IMR-90 (cell line): ENCODE measurements around the gene SLC9A9.

Source experiments
- CEBPB ChIP-seq: IDR thresholded peaks from 2 replicates; pipeline ENCODE4 v1.6.1; 2012; ENCODE audit warnings: low read depth, low read length, improper control_type of control experiment
- ELK1 ChIP-seq: fragments of 150-350 bp; IDR thresholded peaks from 2 replicates; pipeline ENCODE4 v1.6.1; 2016; ENCODE audit warnings: low read depth, mild to moderate bottlenecking, low read length, moderate library complexity, borderline replicate concordance
- MAFK ChIP-seq: IDR thresholded peaks from 2 replicates; pipeline ENCODE4 v1.6.1; 2012; ENCODE audit warnings: low read depth, low read length, improper control_type of control experiment
- MAZ ChIP-seq: IDR thresholded peaks from 2 replicates; pipeline ENCODE4 v1.6.1; 2012; ENCODE audit warnings: low read depth, mild to moderate bottlenecking, low read length, improper control_type of control experiment, moderate library complexity, borderline replicate concordance
- MXI1 ChIP-seq: IDR thresholded peaks from 2 replicates; pipeline ENCODE4 v1.6.1; 2012; ENCODE audit warnings: low read depth, mild to moderate bottlenecking, low read length, moderate library complexity, borderline replicate concordance
- POLR2A ChIP-seq: IDR thresholded peaks from 2 replicates; pipeline ENCODE4 v1.6.1; 2012; ENCODE audit warnings: mild to moderate bottlenecking, low read depth, low read length
- RCOR1 ChIP-seq: IDR thresholded peaks from 2 replicates; pipeline ENCODE4 v1.6.1; 2012; ENCODE audit warnings: mild to moderate bottlenecking, low read length, improper control_type of control experiment; ENCODE audit not compliant: insufficient replicate concordance
- RFX5 ChIP-seq: IDR thresholded peaks from 2 replicates; pipeline ENCODE4 v1.8.0; 2012; ENCODE audit warnings: low read depth, mild to moderate bottlenecking, low read length, moderate library complexity
- TF ChIP-seq, protein P1 (sequence below): conservative IDR thresholded peaks from 2 replicates; pipeline ENCODE4 v1.5.1; 2012; ENCODE audit warnings: mild to moderate bottlenecking, low read depth, low read length, improper control_type of control experiment
- TF ChIP-seq, protein P2 (sequence below): fragments of 150-350 bp; IDR thresholded peaks from 2 replicates; pipeline ENCODE4 v1.6.1; 2017; ENCODE audit warnings: mild to moderate bottlenecking, antibody characterized with exemption, low read length, low read depth

- TF ChIP-seq, protein P1, sequence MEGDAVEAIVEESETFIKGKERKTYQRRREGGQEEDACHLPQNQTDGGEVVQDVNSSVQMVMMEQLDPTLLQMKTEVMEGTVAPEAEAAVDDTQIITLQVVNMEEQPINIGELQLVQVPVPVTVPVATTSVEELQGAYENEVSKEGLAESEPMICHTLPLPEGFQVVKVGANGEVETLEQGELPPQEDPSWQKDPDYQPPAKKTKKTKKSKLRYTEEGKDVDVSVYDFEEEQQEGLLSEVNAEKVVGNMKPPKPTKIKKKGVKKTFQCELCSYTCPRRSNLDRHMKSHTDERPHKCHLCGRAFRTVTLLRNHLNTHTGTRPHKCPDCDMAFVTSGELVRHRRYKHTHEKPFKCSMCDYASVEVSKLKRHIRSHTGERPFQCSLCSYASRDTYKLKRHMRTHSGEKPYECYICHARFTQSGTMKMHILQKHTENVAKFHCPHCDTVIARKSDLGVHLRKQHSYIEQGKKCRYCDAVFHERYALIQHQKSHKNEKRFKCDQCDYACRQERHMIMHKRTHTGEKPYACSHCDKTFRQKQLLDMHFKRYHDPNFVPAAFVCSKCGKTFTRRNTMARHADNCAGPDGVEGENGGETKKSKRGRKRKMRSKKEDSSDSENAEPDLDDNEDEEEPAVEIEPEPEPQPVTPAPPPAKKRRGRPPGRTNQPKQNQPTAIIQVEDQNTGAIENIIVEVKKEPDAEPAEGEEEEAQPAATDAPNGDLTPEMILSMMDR = no peak
- TF ChIP-seq POLR2A (no peak), ELK1 (no peak), MAFK (no peak), CEBPB (no peak), RCOR1 (no peak), RFX5 (no peak), MAZ (no peak), MXI1 (no peak)
- TF ChIP-seq, protein P2, sequence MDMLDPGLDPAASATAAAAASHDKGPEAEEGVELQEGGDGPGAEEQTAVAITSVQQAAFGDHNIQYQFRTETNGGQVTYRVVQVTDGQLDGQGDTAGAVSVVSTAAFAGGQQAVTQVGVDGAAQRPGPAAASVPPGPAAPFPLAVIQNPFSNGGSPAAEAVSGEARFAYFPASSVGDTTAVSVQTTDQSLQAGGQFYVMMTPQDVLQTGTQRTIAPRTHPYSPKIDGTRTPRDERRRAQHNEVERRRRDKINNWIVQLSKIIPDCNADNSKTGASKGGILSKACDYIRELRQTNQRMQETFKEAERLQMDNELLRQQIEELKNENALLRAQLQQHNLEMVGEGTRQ = no peak
Measured at GRCh38 chr3:143441516-143442171, 406.6 kb downstream of the SLC9A9 start.
